ENCODE data around the gene SULT1C3. TPM values are rescaled to one million over a fixed set of nuclear protein-coding genes. Genes with fewer than 3 reads are reported as not detected.

Gene SULT1C3
- total RNA-seq, 2 donors from 2014 or later = not detected

- Histone ChIP-seq H3K27ac (no peak overlapping the region), H3K36me3 (no peaks in the 10 kb centered on the region), H3K27me3 (replicated peaks; ENCODE audit: insufficient read depth) (no peaks in the 10 kb centered on the region), H3K4me3 (no peak overlapping the region), H3K9me3 (no peaks in the 10 kb centered on the region), H3K4me1 (ENCODE audit: control insufficient read depth in 1 of 2, low read depth in 2 of 2) (no peaks in the 10 kb centered on the region)
- DNase-seq (ENCODE audit: low spot score) (no peak), ATAC-seq (ENCODE audit: insufficient number of reproducible peaks, low FRiP score, low read depth) (no peak)
- TF ChIP-seq CTCF (IDR thresholded peaks at IDR 0.05) = no peak
Measured at GRCh38 chr2:108305901-108306300, 66.1 kb downstream of the SULT1C3 start.

GRCh38 chr2:108309903-108310302 lies 70.1 kb downstream of the SULT1C3 start:
- ATAC-seq (ENCODE audit: insufficient number of reproducible peaks, low FRiP score, low read depth) = no peak
- Histone ChIP-seq H3K9me3 (no peaks in the 10 kb centered on the region), H3K27me3 (replicated peaks; ENCODE audit: insufficient read depth) (no peaks in the 10 kb centered on the region), H3K36me3 (no peaks in the 10 kb centered on the region), H3K4me1 (ENCODE audit: control insufficient read depth in 1 of 2, low read depth in 2 of 2) (no peaks in the 10 kb centered on the region), H3K27ac (no peak overlapping the region), H3K4me3 (no peak overlapping the region)
- no peak for DNase-seq (ENCODE audit: low spot score)
- no peak for TF ChIP-seq CTCF (IDR thresholded peaks at IDR 0.05)

Other genes with a start within 250 kb of the SULT1C3 start
- 10 to 100 TPM in 1 of 2 donors, not detected in 1; 16.6 TPM for gene SULT1C2, start 48.9 kb downstream of the SULT1C3 start, total RNA-seq
- gene SULT1C4, start 138.0 kb downstream of the SULT1C3 start, total RNA-seq = 1 to 10 TPM in 1 of 2 donors, not detected in 1; 2.8 TPM
- gene GCC2, start 209.2 kb downstream of the SULT1C3 start, total RNA-seq = 10 to 100 TPM; 40.4 to 46.0 TPM

All from thoracic aorta (tissue), 2 donors.